Neutrophil (primary cell): ENCODE measurements around the gene LRRC42.

ENCODE experiments used
- H3K27ac ChIP-seq: fragments of 200-600 bp; sonication (generic); 2 replicates; pipeline ENCODE4 v1.5.1; 2016; ENCODE audit warnings: mild to moderate bottlenecking, moderate library complexity
- H3K27me3 ChIP-seq: fragments of 200-600 bp; sonication (generic); 2 replicates; pipeline ENCODE4 v1.6.0; 2016; ENCODE audit warnings: mild to moderate bottlenecking
- H3K36me3 ChIP-seq: fragments of 200-600 bp; sonication (generic); 2 replicates; pipeline ENCODE4 v1.5.1; 2017
- H3K4me1 ChIP-seq, 2 experiments: fragments of 200-600 bp in 1 of 2; sonication (generic) in 1 of 2; 1 replicate in 1 of 2; 2 replicates in 1 of 2; pipeline versions ENCODE4 v1.5.1 to v1.6.1; 2013 to 2016; ENCODE audit warnings: low read depth in 1 of 2, low read length in 1 of 2, mild to moderate bottlenecking in 1 of 2, moderate library complexity in 1 of 2; ENCODE audit not compliant: control insufficient read depth in 1 of 2, insufficient read depth in 1 of 2
- H3K4me3 ChIP-seq, 2 experiments: fragments of 200-600 bp in 1 of 2; sonication (generic) in 1 of 2; 1 replicate in 1 of 2; 2 replicates in 1 of 2; pipeline ENCODE4 v1.5.1; 2013 to 2016; ENCODE audit warnings: low read depth in 1 of 2, low read length in 1 of 2, mild to moderate bottlenecking in 1 of 2, moderate library complexity in 1 of 2
- H3K9me3 ChIP-seq: fragments of 200-600 bp; sonication (generic); 2 replicates; pipeline ENCODE4 v1.5.1; 2016
- TF ChIP-seq, protein P1 (sequence below): fragments of 200-600 bp; sonication (generic); IDR thresholded peaks from 2 replicates; pipeline ENCODE4 v1.5.1; 2016; ENCODE audit warnings: antibody characterized with exemption

The LRRC42 gene

DNA sequence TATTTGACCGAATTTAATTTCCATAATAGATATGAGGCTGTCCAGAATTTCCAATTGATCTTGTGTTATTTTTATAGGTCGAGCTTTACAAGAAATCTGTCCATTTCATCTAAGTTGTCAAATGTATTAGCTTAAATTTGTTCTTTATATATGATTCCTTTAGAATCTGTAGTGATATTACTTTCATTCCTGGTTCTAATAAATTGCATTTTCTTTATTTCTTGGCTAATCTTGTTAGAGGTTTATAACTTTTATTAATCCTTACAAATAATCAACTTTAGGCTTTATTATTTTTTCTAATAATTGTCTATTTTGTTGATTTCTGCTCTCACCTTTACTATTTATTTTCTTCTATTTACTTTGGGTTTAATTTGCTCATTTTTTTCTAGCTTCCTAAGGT is 14.6 kb upstream of the LRRC42 start:
- no peaks in the 10 kb centered on the region for H3K27me3 ChIP-seq
- H3K9me3 ChIP-seq: no peaks in the 10 kb centered on the region
- no peak overlapping the region for H3K27ac ChIP-seq
- no peaks in the 10 kb centered on the region for H3K4me1 ChIP-seq
- no peak overlapping the region for H3K4me3 ChIP-seq
- TF ChIP-seq, protein P1, sequence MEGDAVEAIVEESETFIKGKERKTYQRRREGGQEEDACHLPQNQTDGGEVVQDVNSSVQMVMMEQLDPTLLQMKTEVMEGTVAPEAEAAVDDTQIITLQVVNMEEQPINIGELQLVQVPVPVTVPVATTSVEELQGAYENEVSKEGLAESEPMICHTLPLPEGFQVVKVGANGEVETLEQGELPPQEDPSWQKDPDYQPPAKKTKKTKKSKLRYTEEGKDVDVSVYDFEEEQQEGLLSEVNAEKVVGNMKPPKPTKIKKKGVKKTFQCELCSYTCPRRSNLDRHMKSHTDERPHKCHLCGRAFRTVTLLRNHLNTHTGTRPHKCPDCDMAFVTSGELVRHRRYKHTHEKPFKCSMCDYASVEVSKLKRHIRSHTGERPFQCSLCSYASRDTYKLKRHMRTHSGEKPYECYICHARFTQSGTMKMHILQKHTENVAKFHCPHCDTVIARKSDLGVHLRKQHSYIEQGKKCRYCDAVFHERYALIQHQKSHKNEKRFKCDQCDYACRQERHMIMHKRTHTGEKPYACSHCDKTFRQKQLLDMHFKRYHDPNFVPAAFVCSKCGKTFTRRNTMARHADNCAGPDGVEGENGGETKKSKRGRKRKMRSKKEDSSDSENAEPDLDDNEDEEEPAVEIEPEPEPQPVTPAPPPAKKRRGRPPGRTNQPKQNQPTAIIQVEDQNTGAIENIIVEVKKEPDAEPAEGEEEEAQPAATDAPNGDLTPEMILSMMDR: no peak
- H3K36me3 ChIP-seq: peaks cover 24% of the 10 kb centered on the region

DNA sequence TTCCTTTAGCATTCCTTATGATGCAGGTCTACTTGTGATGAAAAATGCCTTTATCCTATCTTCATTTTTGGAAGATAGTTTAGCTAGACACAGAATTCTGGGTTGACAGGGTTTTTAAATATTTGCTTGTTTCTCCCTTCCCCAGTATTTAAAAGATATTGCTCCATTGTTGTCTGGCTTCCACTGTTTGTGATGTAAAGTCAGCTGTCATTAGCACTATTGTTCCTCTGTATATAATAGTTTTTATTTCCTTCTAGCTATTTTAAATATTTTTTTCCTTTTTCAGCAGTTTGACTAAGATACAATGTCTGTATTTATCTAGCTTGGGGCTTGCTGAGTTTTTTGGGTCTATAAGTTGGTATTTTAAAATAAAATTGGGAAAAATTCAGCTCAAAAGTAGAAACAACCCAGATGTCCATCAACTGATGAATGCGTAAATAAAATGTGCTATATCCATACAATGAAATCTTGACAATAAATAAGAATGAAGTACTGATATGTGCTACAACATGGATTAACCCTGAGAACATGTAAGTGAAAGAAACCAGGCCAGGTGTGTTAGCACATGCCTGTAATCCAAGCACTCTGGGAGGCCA is 11.9 kb upstream of the LRRC42 start:
- no peaks in the 10 kb centered on the region for H3K27me3 ChIP-seq
- TF ChIP-seq, protein P1: no peak
- H3K36me3 ChIP-seq: peaks cover 23% of the 10 kb centered on the region
- H3K27ac ChIP-seq: no peak overlapping the region
- H3K4me1 ChIP-seq: no peaks in the 10 kb centered on the region
- H3K9me3 ChIP-seq: no peaks in the 10 kb centered on the region
- H3K4me3 ChIP-seq: no peak overlapping the region

DNA sequence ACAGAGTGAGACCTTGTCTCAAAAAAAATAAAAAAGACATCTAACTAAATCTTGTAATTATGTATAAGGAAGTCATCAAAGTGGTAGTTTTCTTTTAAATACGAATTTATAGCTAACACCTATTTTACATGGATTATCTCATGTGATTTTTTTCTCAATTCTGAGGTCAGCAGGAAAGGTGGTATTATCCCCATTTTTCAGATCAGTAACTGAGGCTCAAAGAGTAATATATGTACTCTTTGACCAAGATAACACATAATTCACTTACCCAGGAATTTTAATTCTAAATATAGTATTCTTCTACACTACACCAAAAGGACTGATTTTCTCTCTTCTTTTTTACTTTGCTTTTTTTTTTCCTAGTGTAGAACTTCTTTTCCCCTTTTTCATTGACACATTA is 9.7 kb upstream of the LRRC42 start:
- Histone ChIP-seq H3K36me3 (peaks cover 18% of the 10 kb centered on the region), H3K9me3 (no peaks in the 10 kb centered on the region), H3K27me3 (no peaks in the 10 kb centered on the region), H3K27ac (no peak overlapping the region), H3K4me1 (no peaks in the 10 kb centered on the region), H3K4me3 (no peak overlapping the region)
- TF ChIP-seq, protein P1: no peak

DNA sequence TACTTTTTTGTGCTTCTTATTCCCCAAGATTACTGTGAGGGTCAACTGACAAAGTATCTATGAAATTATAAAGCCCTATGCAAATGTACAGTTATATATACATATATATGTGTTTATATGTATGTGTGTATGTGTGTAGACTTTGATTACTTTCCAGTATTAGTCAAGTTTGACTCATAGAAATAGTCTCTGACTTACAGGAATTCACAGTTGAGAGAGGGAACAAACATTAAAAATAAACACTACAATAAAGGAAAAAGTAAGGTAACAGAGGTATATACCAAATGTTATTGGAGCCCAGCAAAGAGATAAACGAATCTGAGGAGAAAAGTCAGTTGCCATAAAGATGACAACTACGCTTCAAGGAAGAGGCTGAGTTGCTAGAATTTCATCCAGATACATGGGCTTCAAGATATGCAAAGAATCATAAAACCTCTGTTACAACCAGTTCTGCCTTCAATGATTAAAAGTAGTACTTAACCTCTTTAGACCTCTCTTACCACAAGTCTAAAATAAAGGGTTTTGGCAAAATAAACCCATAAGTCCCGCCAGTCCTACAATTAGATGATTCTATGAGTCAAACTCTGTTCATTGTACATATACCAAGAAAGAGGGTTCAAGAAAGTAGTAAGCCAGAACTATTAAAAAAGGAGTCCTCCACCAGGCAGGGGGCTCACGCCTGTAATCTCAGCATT is 7.9 kb upstream of the LRRC42 start:
- Histone ChIP-seq H3K4me1 (no peaks in the 10 kb centered on the region), H3K9me3 (no peaks in the 10 kb centered on the region), H3K4me3 (no peak overlapping the region), H3K27ac (no peak overlapping the region), H3K27me3 (no peaks in the 10 kb centered on the region), H3K36me3 (peaks cover 18% of the 10 kb centered on the region)
- TF ChIP-seq, protein P1: no peak

DNA sequence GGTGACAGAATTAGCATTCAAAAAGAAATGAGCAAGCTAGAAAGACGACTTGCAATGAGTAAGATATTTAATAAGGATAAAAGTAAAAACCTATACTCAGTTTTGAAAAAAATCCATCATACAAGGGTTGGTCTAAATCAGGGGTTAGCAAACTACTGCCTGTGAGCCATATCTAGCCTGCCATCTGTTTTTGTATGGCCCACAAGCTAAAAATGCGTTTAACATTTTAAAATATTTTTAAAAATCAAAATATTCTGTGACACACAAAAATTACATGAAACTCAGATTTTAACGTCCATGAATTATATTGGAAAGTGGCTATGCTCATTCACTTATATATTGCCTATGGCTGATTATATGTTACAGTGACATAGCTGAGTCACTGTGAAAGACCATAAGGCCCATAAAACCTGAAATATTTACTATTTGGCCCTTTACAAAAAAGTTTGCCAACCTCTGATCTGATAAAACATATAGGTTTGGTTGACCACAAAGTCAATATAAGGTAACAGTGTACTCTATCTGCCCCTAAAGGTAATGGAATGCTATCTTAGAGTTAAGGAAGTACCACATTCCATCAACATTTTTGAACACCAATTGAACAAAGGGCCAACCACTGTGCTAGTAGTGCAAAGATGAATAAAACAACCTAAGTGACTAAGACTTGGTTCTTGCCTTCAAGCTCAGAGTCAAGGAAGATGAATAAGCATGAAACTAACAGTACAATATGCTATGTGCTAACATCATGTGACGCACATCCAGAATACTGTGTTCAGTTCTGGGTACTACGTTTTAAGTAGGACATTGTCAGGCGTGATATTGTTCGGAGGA is 3.8 kb upstream of the LRRC42 start:
- Histone ChIP-seq H3K27me3 (no peaks in the 10 kb centered on the region), H3K36me3 (peaks cover 22% of the 10 kb centered on the region), H3K27ac (no peak overlapping the region), H3K4me1 (peaks cover 15 to 20% of the 10 kb centered on the region in 2 experiments), H3K4me3 (no peak overlapping the region), H3K9me3 (no peaks in the 10 kb centered on the region)
- TF ChIP-seq, protein P1: no peak
